ENCODE measurements around the gene RFTN1. TPM values are rescaled to one million over a fixed set of nuclear protein-coding genes. Genes with fewer than 3 reads are reported as not detected.

The RFTN1 gene, protein sequence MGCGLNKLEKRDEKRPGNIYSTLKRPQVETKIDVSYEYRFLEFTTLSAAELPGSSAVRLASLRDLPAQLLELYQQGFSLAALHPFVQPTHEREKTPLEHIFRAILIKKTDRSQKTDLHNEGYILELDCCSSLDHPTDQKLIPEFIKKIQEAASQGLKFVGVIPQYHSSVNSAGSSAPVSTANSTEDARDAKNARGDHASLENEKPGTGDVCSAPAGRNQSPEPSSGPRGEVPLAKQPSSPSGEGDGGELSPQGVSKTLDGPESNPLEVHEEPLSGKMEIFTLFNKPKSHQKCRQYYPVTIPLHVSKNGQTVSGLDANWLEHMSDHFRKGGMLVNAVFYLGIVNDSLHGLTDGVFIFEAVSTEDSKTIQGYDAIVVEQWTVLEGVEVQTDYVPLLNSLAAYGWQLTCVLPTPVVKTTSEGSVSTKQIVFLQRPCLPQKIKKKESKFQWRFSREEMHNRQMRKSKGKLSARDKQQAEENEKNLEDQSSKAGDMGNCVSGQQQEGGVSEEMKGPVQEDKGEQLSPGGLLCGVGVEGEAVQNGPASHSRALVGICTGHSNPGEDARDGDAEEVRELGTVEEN
- 20.9 TPM for total RNA-seq

DNA sequence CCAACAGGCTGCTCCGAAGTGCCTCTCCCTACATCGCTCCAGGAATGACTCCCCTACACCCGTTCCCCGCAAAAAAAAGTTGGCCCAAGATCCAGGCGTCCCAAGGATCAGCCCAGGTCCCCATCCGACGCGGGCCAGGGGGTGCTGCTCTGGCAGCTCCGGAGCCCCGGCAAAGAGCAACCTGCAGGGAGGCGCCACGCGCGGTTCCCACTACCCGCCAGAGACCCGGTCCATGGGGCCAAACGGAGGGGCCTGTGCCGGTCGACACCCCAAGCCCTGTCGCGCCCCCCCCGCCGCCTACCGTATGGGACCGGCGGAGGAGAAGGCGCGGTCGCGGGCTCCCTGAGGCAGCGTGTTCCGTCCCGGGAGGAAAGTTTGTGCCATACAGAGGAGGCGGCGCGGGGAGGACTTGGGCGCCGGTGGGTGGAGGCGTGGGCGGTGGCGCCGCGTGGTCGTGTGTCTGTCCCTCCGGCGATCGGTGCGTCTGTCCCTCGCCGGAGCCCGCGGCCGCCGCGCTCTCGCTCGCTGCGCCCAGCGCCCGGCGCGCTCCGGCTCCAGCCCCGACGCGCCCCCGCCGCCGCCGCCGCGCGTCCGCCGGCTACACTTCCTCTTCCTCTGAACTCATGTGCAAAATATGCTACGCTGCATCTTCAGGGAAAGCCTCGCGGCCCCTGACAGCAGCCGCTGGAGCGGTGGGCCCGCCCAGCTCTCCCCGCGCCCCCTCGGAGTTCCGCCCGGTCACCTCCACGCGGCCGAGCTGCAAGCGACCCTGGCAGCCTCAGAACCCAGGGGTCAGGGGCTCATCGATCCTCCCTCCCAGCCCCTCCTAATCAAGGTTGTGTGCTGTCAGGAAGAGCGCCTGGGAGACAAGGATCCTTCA lies at the start of gene RFTN1:
Gene RFTN1 (minus strand): TSS at position 559 of the 880 bp plus-strand sequence. CDS start 19,830 bp downstream, outside the sequence.
- peak; percentile 61 for DNase-seq (ENCODE audit: low spot score)
- ATAC-seq: peak; percentile 54

DNA sequence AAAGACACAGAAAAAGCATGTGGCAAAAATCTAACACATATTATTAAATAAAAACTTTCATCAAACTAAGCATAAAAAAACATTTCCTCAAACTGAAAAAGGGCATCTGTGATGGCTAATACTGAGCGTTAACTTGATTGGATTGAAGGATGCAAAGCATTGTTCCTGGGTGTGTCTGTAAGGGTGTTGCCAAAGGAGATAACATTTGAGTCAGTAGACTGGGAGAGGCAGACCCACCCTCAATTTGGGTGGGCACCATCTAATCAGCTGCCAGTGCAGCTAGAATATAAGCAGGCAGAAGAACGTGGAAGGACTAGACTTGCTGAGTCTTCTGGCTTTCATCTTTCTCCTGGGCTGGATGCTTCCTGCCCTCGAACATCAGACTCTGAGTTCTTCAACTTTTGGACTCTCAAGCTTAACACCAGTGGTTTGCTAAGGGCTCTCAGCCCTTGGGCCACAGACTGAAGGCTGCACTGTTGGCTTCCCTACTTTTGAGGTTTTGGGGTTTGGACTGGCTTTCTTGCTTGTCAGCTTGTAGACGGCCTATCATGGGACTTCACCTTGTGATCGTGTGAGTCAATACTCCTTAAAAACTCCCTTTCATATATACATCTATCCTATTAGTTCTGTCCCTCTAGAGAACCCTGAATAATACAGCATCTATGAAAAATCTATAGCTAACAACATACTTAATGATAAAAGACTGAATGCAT lies 46.3 kb upstream of the RFTN1 start:
- DNase-seq (ENCODE audit: low spot score): no peak
- no peak for ATAC-seq

DNA sequence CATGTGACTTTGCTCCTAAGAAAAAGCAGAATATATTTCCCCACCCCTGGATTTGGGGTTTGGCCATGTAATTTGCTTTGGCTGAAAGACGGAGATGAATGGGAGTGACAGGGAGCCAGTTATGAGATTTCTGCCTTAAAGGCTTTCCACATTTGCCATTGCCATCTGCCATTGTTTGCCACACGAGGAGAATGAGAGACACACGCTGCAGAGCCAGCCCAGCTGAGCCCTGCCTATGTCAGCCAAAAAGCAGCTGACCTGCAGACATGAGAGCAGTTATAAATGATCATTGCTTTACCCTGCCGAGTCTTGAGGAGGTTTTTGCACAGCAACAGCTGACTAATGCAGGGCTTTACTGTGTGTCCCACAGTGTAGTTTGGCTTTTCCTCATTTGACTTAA lies 40.6 kb upstream of the RFTN1 start:
- DNase-seq (ENCODE audit: low spot score): no peak
- no peak for ATAC-seq

DNA sequence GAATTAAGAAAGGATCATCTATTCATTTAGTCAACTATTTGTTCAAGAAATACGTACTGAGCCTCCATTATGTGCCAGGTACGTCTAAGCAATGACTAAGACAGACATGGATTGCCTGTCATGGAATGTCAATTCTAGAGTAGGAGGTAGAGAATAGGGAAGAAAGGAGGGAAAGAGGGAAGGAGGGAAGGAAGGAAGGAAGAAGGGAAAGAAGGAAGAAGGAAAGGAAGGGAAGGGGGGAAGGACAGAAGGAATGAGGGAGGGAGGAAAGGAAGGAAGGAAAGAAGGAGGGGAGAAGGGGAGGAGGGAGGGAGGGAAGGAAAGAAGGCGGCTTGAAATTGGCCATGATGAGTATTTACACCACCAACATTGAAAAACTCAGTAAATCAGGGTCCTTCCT lies 39.3 kb upstream of the RFTN1 start:
- DNase-seq (ENCODE audit: low spot score) (no peak), ATAC-seq (no peak)

DNA sequence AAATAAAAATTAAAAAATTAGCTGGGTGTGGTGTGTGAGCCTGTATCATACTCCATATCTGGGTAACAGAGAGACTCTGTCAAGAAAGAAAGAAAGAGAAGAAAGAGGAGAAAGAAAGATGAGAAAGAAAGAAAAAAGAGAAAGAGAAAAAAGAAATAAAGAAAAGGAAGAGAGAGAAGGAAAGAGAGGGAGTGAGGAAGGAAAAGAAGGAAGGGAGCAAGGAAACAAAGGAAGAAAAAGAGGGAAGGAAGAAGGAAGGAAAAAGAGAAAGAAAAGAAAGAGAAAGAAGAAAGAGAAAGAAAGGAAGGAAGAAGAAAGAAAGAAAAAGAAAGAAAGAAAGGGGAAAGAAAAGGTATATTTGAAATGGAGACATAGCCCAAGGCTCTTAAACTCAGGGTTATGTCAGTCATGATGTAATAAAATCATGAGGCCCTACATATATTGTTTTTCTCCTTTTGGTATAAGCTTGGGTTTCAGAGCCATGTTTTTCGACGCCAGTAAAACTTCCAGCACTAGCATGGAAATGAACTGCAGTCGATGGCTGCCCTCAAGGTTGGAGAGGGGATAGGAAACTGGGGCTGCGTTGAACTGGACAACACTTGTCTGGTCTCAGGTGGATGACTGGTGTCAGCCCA lies 38.0 kb upstream of the RFTN1 start:
- DNase-seq (ENCODE audit: low spot score): no peak
- ATAC-seq: no peak

DNA sequence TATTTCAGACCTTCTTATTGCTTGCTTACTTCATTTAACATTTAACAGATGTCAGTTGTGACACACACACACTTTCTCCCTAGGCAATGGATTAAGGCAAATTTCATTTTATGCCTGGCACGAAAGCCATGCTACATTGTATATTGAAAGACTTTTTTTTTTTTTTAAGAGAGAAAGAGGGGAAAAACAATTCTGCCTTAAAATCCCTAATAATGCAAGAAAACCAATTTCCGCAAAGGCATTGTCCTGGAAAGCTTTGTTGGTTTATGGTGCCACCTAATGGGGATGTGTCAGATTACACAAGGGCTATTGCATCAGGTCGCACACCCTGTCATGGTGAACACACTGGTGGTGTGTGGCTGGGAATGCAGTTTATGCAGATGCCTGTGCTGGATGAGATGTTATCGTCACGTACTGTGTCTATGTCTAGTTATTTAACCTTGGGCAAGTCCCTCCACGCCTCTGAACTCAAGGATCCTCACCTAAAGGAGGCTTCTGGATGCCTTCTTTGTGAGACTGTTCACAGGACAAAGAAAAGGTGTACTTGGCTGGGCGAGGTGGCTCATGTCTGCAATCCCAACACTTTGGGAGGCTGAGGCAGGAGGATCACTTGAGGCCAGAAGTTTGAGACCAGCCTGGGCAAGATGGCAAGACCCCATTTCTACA lies 37.3 kb upstream of the RFTN1 start:
- peak; percentile 71 for DNase-seq (ENCODE audit: low spot score)
- ATAC-seq: peak; percentile 98

DNA sequence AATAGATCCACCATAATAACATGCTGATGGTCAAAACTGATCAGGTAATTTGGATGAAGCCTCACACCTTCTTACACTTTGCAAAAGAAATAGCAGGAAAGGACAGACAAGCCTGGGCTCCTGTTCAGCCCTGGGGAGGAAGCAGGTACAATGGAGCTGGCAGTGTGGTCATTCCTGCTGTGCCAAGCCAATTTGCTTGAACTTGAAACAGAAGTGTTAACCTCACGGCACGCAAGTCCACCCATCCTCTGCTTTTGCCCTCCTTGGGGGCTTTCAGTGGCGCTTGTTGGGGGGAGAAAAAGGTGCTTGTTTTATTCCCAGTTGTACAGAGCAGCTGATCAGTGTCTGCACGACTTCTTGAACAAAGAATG lies 36.8 kb upstream of the RFTN1 start:
- DNase-seq (ENCODE audit: low spot score): peak; percentile 59
- ATAC-seq: peak; percentile 88

DNA sequence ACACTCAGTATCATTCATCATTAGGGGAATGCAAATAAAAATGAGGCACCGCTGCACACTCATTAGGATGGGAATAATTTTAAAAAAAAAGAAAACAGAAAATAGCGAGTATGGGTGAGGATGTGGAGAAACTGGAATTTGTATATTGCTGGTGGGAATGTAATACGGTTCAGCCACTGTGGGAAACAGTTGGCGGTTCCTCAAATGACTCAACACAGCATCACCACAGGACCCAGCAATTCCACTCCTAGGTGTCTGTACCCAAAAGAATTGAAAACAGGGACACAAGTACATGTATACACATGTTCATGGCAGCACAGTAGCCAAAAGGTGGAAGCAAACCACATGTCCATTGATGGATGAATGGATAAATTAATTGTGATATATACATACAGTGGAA lies 35.2 kb upstream of the RFTN1 start:
- ATAC-seq (no peak), DNase-seq (ENCODE audit: low spot score) (no peak)

DNA sequence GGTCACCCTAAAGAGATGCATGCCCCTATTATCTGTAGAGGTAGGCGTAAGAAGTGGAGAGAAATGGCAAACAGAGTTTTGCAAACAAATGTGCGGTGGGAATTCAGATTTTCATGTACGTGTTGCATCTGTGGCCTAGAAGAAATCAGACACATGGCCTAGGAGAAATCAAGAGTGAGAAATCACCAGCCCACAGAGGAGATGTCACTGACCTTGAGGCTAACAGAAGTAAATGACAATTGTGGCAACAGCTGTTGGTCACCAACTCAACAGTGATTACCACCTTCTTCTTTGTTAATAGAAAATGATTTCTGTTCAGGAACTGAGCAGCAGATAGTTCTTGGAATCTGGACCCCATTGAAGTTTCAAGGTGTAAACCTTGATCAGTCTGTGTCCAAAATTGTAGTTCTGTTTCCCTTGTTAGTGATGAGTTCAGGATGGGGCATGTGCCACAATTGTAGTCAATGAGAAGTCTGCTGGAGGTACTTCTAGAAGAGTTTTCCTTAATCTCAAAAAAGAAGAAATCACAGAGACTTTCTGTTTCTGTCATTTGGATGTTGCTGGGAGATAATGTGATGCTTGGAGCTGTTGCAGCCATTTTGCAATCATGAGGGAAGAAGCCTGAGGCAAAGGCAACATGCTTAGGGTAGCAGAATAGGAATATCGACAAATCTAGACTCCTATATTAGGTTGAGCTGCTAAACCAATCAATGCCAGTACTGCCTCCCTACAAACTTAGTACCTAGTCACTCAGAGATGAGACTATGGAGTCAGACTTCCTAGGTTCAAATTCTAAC lies 34.3 kb upstream of the RFTN1 start:
- ATAC-seq: no peak
- DNase-seq (ENCODE audit: low spot score): no peak

DNA sequence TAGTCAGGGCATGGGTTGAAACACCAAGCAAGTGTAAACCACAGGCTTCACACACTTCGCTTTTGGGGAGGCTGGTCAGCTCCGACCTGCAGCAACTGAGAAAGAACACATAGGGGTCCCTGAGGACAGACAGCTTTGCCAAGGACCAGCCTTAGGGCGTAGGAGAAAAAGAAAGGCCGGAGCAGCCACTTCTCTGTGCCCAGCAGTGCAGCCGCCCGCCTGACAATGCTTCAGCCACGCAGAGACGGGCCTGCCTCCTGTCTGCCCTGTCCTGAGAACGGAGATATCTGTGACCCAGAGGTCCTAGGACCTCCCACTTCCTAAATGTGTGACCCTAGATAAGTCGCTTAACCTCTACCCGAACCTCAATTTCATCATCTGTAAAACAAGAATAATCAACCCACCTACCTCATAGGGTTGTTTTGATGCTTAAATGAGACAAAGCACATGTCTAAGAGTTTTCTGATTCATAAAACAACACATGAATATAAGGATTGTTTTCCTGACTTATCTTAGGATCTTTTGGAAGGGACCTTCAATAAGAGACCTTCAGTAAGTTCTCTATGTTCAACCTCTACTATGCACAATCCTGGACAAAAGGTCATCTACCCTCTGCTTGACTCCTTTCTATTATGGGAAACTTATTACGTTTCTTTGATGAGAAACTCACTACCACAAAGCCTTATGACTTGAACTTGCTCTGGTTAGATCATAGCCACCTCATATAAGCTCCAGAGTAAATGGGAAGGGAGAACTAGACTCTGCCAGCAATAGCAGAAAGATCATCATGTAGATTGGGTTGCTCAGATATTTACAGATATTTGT lies 32.9 kb upstream of the RFTN1 start:
- DNase-seq (ENCODE audit: low spot score) (no peak), ATAC-seq (no peak)

DNA sequence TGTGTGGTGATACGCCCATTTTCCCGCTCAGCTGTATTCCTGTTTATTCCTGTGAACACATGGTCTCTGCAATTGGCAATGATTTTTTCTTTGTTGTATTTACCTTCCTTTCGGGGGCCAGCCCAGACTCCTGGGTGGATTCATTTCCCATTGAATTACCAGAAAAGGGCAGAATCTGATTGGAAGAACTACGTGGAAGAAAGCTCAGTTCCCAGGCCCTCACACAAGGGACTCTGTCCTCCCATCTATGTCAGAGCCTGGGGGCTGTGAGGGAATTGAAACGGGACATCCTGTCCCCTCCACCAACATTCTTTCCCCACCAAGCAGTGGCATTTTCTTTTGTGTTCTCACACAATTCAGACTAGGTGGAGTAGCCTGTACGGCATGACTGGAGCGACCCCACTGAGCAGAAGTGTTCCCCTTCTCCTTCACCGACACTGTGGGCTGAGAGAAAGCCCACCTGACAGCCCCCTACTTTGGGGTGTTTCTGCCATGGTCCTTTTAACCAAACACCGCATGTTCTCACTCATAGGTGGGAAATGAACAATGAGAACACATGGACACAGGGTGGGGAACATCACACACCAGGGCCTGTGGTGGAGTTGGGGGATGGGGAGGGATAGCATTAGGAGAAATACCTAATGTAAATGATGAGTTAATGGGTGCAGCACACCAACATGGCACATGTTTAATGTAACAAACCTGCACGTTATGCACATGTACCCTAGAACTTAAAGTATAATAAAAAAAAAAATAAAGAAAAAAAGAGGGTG lies 32.1 kb upstream of the RFTN1 start:
- DNase-seq (ENCODE audit: low spot score) (no peak), ATAC-seq (no peak)

DNA sequence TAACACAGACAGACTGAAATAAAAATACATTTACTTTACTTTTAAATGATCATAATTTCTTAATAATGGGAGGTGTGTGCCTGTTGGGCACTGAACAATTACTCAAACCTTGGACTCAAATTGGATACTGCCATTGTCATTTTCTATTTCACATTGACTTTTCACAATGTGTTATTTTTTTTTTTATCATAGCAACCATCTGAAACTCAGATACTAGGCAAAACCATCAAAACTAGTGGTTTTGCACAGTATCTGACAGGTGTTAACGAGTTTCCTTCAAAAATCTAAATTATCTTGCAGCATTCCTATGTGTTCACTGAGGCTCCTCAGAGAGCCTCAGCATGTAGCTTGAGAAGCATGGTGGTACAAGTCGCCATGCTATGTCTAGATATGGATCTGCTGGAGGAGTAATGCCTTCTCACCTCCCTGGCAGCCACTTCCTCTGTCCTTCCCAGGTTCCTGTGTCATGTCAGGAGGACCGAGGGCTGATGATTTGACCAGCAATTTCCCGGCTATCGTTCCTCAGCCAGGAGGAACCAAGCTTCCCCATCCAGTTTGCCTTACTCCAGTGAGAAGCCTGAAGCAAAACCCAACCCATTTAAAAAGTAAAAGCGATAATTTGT lies 29.9 kb upstream of the RFTN1 start:
- DNase-seq (ENCODE audit: low spot score): no peak
- ATAC-seq: no peak

DNA sequence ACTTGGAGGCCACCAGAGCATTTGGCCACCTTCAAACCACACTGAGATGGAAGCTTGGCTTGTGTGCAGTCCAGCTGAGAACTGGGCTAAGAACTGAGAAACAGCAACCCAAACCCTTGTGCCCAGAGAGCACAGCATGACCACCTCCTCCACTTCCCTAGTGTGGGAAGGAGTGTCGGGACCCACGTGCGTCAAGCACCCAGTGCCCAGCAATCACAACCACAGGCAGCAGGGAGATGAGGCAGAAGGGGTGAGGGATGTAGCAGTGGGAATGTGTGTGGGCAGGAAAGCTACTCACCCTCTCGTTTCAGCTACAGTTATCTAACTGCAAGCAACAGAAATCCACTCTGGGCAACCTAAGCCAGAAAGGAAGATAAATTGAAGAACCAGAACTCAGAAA lies 25.0 kb upstream of the RFTN1 start:
- DNase-seq (ENCODE audit: low spot score): no peak
- no peak for ATAC-seq

DNA sequence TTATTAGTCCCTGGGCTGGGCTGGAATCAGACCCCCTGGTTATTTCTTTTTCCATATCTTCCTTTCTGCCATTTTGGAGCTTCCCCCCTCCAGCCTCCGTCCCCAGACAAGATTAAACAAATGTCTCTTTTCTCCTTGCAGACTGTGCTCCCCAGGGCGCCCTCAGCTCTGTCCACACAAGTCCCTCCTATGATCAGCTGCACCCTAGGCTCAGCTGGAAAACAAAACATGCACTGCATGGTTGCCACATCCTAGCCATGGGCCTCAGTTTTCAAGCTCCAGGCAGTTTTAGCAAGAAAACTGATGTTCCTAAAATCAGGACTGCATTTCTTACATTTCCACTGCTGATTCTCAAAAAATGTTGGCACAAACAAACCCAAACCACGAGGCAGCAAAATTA lies 23.5 kb upstream of the RFTN1 start:
- DNase-seq (ENCODE audit: low spot score) (no peak), ATAC-seq (no peak)

DNA sequence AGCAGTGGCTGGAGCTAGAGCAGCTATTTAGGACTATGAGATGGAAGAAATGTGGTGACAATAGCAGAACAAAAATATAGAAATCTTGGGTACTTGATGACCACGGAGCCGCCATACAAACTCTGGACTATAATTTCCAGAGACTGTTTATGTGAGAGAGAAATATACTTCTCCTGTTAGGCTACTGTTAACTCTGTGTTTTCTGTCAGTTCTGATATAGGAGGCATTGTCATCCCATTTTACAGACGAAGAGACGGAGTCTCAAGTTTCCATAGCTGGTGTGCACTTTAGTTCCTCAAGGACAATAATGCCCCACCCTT lies 22.8 kb upstream of the RFTN1 start:
- ATAC-seq (no peak), DNase-seq (ENCODE audit: low spot score) (no peak)

DNA sequence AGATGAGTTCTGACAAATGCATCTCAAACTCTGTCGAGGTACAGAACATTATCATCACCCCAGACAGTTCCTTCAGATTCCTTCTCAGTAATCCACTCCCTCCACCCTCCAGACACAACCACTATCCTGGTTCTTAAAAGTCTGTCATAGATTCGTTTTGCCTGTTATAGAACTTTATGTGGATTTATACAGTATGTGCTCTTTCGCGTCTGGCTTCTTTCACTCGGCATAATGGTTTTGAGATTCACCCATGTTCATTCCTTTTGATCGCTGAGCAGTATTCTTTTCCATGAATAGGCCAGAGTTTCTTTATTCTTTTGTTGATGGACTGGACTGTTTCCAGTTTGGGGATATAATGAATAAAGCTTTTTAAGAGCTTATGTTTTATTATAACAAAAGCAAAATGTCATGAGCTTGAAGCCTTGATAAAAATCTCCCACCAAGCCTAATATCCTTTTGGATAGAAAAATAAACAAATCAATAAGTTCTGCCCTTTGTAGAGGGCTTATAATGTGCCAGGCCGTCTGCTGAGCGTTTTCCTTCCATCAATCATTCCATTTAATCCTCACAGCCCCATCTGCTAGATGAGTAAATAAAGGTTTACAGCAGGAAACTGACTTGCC lies 21.3 kb upstream of the RFTN1 start:
- ATAC-seq (peak; percentile 46), DNase-seq (ENCODE audit: low spot score) (no peak)

All from left lobe of liver (tissue), 2 donors.